Brain microvascular endothelial cell (primary cell): ENCODE measurements around the gene EIF3K.

ENCODE experiments used
- DNase-seq: peaks from one replicate; pipeline ENCODE4 v3.0.0-alpha.2; 2020
- H3K27ac ChIP-seq: fragments of 250-450 bp; sonication (Bioruptor Pico); 2 replicates; pipeline ENCODE4 v1.5.1; 2020; ENCODE audit warnings: mild to moderate bottlenecking, moderate library complexity
- H3K27me3 ChIP-seq: fragments of 250-450 bp; sonication (Bioruptor Pico); replicated peaks from 2 replicates; pipeline ENCODE4 v1.5.1; 2020; ENCODE audit warnings: mild to moderate bottlenecking
- H3K36me3 ChIP-seq: fragments of 250-450 bp; sonication (Bioruptor Pico); replicated peaks from 2 replicates; pipeline ENCODE4 v1.5.1; 2020; ENCODE audit warnings: mild to moderate bottlenecking
- H3K4me3 ChIP-seq: 2 replicates; pipeline ENCODE4 v1.5.1; 2011; ENCODE audit warnings: low read depth, mild to moderate bottlenecking, control low read depth, low read length, moderate library complexity
- in situ Hi-C: cut with HindIII; loops from 2 replicates; pipeline ENCODE4 v1.10.0; 2017; ENCODE audit warnings: low sequenced_read_pairs, low pct_ligation_motif_present
- TF ChIP-seq, protein P1 (sequence below): IDR thresholded peaks from 2 replicates; pipeline ENCODE4 v1.5.1; 2011; ENCODE audit warnings: low read depth, mild to moderate bottlenecking, moderate library complexity, low read length, control low read depth, inconsistent platforms; ENCODE audit errors: missing control alignments

Gene EIF3K

DNA sequence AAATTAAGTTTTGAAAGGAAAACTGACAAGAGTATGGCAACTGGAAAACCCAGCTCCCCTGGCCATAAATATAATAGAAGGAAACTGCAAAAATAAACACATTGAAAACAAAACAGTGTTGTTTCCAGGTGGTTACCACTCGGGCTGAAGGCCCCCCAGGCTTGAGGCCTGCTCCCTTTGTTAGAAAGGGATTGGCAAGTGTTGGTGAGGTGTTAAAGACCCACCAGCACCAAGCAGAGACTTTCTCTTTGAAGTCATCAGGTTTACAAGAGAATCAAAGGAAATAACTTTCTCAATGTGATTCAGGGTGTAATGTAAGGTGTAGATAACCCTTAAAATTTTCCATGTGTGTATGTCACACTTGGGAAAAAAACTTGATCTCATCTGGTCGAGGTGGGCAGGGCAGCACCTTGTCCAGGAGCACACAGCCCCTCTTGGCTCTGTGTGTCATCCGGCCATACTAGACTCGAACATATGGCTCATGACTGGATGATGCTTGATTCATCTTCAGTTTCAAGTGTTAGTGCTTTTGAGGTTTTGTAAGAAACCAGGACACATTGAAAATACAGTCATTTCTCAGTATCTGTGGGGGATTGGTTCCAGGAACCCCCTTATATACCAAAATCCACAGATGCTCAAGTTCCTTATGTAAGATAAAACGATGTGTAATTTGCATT lies 36.3 kb downstream of the EIF3K start:
- no peaks in the 10 kb centered on the region for H3K27me3 ChIP-seq
- H3K36me3 ChIP-seq, result peaks cover 3% of the 10 kb centered on the region
- TF ChIP-seq, protein P1, sequence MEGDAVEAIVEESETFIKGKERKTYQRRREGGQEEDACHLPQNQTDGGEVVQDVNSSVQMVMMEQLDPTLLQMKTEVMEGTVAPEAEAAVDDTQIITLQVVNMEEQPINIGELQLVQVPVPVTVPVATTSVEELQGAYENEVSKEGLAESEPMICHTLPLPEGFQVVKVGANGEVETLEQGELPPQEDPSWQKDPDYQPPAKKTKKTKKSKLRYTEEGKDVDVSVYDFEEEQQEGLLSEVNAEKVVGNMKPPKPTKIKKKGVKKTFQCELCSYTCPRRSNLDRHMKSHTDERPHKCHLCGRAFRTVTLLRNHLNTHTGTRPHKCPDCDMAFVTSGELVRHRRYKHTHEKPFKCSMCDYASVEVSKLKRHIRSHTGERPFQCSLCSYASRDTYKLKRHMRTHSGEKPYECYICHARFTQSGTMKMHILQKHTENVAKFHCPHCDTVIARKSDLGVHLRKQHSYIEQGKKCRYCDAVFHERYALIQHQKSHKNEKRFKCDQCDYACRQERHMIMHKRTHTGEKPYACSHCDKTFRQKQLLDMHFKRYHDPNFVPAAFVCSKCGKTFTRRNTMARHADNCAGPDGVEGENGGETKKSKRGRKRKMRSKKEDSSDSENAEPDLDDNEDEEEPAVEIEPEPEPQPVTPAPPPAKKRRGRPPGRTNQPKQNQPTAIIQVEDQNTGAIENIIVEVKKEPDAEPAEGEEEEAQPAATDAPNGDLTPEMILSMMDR, result no peak
- no peak overlapping the region for H3K4me3 ChIP-seq
- peak overlapping the region; percentile 96 for H3K27ac ChIP-seq
- in situ Hi-C loops, result no loop called here
- no peak for DNase-seq

DNA sequence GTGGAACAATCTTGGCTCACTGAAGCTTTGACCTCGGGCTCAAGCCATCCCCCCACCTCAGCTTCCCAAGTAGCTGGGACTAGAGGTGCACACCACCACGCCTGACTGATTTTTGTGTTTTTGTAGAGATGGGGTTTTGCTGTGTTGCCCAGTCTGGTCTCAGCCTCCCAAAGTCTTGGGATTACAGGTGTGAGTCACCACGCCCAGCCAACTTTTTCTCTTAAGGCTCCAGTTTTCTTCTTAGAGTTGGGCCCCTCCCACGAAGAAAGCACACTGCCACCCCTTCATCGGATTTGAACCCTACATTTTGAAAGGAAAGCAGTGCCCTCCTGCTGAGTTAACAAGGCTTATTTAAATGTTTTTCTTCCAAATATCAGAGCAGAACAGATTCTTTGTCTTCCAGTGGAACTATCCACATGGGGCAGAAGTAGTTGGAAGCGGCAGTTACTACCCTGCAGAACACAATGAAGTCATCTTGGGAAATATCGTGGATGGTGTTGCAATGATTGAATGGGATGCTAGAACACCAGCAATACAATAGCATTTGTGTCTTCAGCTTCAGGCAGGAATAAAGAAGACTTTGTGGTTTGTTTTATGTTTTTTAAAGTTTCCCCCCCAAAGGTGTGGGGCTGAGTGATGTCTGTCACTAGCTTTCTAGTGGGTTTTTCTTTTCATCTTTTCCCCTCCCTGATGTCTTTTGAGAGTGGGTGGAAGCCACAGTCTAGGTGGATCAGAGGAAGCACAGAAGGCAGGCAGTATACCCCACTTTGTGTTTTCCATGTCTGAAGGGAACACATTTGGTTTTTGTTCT lies 37.4 kb downstream of the EIF3K start:
- Histone ChIP-seq H3K4me3 (no peak overlapping the region), H3K36me3 (peaks cover 3% of the 10 kb centered on the region), H3K27me3 (no peaks in the 10 kb centered on the region), H3K27ac (peak overlapping the region; percentile 96)
- in situ Hi-C loops, result no loop called here
- peak; percentile 63 for DNase-seq
- TF ChIP-seq, protein P1, result no peak

DNA sequence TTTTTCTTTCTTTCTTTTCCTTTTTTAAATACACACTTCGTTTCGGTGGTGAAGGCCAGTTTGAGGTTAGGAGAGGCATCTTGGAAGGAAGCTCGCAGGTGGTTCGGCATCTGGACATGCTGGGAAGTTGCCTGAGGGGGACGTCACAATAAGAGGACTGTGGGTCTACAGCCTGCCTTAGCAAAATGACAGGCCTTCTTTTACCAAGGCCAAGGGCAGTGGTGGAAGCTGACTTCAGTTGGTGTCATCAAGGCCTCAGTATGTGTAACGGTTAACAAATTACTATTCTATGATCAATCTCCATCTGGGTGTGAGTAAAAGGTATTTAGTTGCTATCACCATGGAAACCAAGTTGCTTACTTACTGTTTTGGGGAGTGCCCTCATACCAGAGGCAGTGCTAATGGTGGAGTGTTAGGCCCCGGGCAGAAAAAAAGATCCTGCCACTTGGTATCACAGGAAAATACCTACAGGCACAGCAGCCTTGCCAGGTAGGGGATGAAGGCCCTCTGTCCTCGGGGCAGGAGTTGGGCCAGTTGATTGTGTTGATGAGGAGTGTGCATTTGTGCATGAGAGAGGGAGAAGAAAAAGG lies 38.7 kb downstream of the EIF3K start:
- peak; percentile 76 for DNase-seq
- H3K4me3 ChIP-seq, result no peak overlapping the region
- TF ChIP-seq, protein P1, result no peak
- H3K36me3 ChIP-seq, result peaks cover 3% of the 10 kb centered on the region
- in situ Hi-C loops, result no loop called here
- H3K27ac ChIP-seq, result peak overlapping the region; percentile 96
- no peaks in the 10 kb centered on the region for H3K27me3 ChIP-seq

DNA sequence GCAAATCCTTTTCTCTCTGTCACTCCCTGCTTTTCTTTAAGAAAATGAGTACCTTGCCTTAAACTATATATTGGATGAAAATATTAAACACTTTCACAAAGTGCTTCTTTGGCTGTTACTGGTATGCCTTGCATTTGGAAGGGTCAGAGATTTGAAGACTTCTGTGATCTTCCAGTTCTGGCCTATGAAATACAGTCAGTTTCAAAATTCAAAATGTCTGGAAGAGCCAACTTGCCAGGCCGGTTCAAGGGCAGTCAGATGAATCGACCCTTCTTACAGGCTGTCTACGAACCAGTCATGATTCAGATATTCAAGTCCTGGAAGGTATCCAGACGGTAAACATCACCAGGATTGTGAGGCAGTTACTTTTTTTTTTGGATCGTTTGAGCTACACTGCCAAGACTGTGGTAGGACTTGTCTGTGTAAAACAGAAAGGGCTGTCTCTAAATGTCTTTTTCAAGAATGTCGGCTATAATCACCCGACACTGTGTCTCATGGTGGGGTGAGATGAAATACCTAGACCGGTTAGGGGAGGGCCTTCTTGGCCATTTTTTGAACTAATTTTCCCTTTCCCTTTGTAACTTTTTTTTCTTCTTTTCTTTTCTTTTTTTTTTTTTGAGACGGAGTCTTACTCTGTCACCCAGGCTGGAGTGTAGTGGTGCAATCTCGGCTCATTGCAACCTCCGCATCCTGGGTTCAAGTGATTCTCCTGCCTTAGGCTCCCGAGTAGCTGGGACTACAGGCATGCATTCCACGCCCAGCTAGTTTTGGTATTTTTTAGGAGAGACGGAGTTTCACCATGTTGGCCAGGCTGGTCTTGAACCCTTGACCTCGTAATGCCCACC lies 39.7 kb downstream of the EIF3K start:
- H3K36me3 ChIP-seq, result peaks cover 3% of the 10 kb centered on the region
- TF ChIP-seq, protein P1, result no peak
- peak; percentile 98 for DNase-seq
- no peaks in the 10 kb centered on the region for H3K27me3 ChIP-seq
- in situ Hi-C loops, result no loop called here
- no peak overlapping the region for H3K4me3 ChIP-seq
- H3K27ac ChIP-seq, result peak overlapping the region; percentile 96

DNA sequence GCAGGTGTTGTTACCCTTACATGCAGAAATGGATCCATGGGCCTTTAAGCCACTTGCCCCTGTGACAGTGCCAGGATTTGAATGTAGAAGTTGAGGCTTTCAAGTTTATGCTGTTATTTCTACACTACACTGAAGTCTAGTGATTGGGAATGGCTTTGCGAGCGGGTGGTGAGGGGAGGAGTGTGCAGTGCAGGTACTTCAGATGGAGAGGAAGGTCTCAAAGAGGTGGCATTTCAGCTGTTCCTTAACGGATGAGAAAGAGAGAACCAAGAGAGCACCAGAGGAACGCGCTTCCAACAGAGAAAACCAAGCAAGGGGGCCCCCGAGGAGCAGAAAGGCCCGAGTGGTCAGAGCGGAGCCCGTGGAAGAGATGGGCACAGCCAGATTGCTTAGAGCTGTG lies 41.7 kb downstream of the EIF3K start:
- TF ChIP-seq, protein P1, result no peak
- in situ Hi-C loops, result no loop called here
- Histone ChIP-seq H3K27me3 (no peaks in the 10 kb centered on the region), H3K27ac (no peak overlapping the region), H3K36me3 (peaks cover 3% of the 10 kb centered on the region), H3K4me3 (no peak overlapping the region)
- no peak for DNase-seq
